Stimulated activated CD4-positive, alpha-beta T cell treated with anti-CD3 and anti-CD28 coated beads, TNF-alpha, amount 100 ng/mL, for 48 hours (primary cell): ENCODE results near the gene IFIH1.
A peak's percentile ranks its signal among the peaks of the same experiment; 100 is the strongest.

Source experiments
- DNase-seq, 3 donors: peaks; one replicate each; pipeline ENCODE4 v3.0.0-alpha.2; 2020; ENCODE audit warnings: low read depth in 3 of 3

Gene IFIH1

GRCh38 chr2:162257425-162257824 lies 61.1 kb downstream of the IFIH1 start:
- no peak for DNase-seq

GRCh38 chr2:162256591-162256991 lies 61.9 kb downstream of the IFIH1 start:
- DNase-seq, result no peak

GRCh38 chr2:162254236-162254871 lies 64.1 kb downstream of the IFIH1 start:
- DNase-seq, result no peak

DNA sequence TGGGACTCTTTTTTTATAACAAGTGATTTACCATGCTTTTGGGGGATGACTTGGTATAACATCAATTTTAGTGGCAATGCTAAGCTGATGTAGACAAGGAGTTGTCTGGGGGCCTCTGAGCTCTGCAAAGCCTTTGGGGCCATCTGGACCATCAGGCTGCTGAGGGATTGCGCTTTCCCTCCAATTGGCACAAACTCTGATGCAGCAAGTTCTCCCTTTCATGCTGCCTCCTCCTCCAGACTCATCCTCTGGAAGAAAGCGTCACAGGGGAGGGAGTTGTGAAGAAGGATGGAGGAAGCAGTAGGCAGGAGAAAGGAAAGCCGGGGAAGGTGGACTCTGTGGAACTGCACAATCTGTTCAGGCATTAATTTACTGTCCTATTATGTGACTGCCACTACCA lies 65.0 kb downstream of the IFIH1 start:
- no peak for DNase-seq

DNA sequence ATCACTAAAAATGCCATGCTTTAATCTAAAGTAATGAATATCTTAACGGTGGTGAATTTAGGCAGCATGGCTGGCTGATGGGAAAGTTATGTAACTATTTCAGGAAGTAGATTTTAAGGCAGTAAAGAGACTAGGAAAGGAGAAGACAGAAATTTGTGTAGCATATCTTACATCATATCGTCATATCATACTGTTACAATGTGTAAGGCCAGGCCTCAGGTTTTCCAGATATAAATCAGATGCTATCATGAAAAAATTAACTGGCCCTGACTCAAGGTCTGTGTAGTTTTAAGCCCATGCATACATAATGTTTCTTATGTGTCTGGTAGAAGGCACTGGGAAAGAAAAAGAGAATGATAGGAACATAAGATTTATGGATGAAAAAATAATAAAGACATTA lies 66.3 kb downstream of the IFIH1 start:
- no peak for DNase-seq

DNA sequence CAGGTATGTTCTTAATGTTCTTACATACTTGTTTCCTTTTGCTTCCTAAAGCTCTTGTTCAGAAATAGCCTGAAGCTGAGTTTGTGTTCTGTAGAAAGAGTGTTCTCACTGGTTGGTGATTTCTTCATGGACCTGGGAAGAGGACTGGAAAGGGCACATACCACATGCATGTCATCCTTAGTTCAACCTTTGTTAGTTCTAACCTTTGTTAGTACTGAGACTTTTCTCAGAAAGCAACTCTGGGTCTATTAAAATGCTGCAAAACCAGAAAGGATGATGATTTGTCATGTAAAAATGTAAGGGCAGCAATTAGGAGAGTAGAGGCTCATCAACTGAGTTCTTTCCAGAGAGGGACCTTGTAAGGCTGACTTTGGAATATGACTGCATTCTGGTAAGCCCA lies 72.7 kb downstream of the IFIH1 start:
- DNase-seq, result no peak

GRCh38 chr2:162245061-162245460 lies 73.4 kb downstream of the IFIH1 start:
- no peak for DNase-seq

GRCh38 chr2:162244541-162245031 lies 73.9 kb downstream of the IFIH1 start:
- no peak for DNase-seq

- no peak for DNase-seq
Measured at GRCh38 chr2:162243715-162244114, 74.8 kb downstream of the IFIH1 start.

- DNase-seq, result no peak
Measured at GRCh38 chr2:162243294-162243693, 75.2 kb downstream of the IFIH1 start, which contains the start of gene FAP. TSS of gene FAP (minus strand) at chr2:162243445. CDS start at chr2:162243327, 118 bp downstream.

- DNase-seq, result no peak
Measured at GRCh38 chr2:162242586-162243280, 75.8 kb downstream of the IFIH1 start.

GRCh38 chr2:162241571-162241970 lies 76.9 kb downstream of the IFIH1 start:
- DNase-seq, result no peak

DNA sequence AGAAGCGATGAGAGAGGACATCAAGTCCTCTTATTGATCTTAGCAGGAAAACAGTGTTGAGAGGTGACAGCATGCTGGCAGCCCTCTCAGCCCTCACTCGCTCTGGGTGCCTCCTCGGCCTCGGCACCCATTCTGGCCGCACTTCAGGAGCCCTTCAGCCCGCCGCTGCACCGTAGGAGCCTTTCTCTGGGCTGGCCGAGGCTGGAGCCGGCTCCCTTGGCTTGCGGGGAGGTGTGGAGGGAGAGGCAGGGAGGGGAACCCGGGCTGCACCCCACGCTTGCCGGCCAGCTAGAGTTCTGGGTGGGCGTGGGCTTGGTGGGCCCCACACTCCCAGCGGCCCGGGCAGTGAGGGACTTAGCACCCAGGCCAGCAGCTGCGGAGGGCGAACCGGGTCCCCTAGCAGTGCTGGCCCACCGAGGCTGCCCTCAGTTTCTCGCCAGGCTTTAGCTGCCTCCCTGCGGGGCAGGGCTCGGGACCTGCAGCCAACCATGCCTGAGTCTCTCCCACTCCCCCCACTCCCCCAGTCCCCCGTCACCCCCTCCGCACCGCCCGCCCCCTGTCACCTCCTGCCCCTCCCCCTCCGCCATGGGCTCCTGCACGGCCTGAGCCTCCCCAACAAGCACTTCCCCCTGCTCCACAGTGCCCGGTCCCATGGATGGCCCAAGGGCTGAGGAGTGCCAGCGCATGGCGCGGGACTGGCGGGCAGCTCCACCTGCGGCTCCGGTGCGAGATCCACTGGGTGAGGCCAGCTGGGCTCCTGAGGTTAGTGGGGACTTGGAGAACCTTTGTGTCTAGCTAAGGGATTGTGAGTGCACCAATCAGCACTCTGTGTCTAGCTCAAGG lies 83.6 kb downstream of the IFIH1 start:
- no peak for DNase-seq

- no peak for DNase-seq
Measured at GRCh38 chr2:162233197-162233596, 85.3 kb downstream of the IFIH1 start.

DNA sequence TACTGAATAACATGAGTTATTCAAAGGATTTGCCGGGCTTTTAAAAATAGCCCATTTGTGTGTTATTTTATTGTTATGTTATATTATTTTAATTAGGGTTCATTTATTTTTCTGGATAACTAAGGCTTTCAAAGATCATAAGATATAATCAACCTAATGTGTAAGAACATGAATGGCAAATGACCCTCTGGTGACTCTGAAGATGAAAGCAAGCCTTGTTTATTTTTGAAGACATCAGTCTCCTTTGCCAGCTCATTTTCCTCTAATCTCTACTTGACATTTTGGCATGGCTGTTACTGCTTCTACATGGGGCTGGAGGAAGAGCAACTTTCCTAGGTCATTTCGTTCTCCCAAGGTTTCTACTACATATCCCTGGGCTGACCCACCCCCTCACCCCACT lies 85.8 kb downstream of the IFIH1 start:
- no peak for DNase-seq

DNA sequence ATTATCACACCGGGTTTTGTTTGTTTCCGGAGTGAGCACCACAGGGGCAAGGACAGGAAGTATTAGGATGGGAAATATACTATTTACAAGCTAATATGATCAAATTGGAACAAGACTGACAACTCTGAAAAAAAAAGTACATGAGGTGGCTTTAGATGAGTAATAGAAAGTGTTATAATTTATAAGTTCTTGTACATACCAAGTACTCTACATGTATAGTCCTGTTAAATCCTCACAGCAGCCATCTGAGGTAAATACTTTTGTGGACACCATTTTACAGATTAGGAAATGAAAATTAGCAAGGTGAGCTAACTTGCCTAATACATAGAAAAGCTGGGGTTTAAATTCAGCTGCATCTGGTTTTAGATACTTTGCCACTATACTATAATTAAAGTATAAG lies 86.5 kb downstream of the IFIH1 start:
- no peak for DNase-seq

DNA sequence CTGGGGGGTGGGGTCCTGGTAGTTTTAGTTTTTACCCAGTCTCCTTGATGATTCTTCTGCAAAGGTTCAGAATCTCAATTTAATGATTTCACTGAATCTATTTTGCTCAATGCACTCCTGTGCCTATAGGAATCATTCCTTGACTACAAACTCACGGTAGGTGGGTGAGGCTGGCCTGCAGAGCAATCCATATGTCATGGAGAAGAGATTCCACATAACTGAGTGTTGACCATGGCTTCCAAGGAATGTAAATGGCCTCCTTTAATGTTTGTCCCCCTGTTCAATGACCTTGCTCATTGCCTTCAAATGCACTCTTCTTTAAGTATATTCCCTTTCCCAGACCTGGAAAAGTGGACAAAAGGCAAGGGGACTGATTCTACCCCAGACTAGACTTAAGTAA lies 87.7 kb downstream of the IFIH1 start:
- DNase-seq, result no peak

GRCh38 chr2:162226836-162227235 lies 91.6 kb downstream of the IFIH1 start:
- DNase-seq, result no peak

- peak; percentile 26 to 53 (median 46) for DNase-seq
Measured at GRCh38 chr2:162221064-162221463, 97.4 kb downstream of the IFIH1 start.

DNA sequence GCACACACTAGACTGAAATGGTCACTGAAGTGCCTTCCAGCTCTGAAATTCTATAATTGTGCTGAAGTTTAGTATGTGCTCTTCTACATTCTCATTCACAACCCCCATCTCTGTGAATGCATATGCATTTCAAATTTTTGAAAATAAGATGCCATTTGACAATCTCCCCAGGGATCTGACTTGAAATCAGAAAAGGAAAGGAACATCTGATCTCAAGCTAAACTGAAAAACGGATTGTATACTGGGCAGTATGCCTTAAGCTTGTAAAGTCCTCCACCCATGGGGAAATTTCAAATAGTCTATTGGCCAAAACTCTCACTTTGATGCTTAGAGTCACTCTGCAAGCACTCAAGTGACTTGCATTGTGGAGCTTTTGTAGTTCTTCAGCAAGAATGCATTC lies 98.1 kb downstream of the IFIH1 start:
- DNase-seq, result no peak

- DNase-seq, result no peak
Measured at GRCh38 chr2:162219426-162219825, 99.1 kb downstream of the IFIH1 start.

DNA sequence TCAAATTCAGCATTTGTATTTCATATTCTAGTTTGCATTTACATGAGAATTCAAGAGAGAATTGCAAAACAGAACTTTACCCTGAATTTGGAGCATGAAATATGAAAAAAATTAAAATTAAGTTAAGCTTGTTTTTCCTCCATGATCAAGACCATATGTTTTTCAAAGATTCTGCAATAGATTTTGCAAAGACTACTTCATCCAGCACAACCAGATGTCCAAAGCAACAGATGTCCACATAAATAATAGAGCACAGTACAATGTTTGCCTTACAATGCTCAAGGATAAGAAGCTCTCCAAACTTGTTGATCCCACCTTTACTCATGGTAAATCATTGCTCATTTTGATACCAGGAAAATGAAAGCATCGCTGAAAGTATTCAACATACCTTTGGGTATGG lies 100.9 kb downstream of the IFIH1 start:
- DNase-seq, result no peak
